ENCODE results near the gene DGKH. TPM values are rescaled to one million over a fixed set of nuclear protein-coding genes. Genes with fewer than 3 reads are reported as not detected.
"Not testable (repeated sequence)": the region's sequence is repeated elsewhere in the genome, so short reads cannot be mapped to it uniquely, and the experiment has no call there.

The DGKH gene
- total RNA-seq, 2 donors from 2014 or later = 4.6 to 8.9 TPM

GRCh38 chr13:42084722-42085121 lies 36.3 kb downstream of the DGKH start:
- intact Hi-C loops (cut with DNase I) = no loop called here
- no peak overlapping the region for H3K27ac ChIP-seq
- TF ChIP-seq POLR2AphosphoS5 (IDR thresholded peaks at IDR 0.05) (no peak), CTCF (IDR thresholded peaks at IDR 0.05) (no peak), POLR2A (IDR thresholded peaks at IDR 0.05) (no peak)
- no peak overlapping the region for H3K4me3 ChIP-seq
- WGBS = 90% methylated on average over 1 of the region's 1 CpG
- no peaks in the 10 kb centered on the region for H3K9me3 ChIP-seq
- no peaks in the 10 kb centered on the region for H3K36me3 ChIP-seq
- H3K27me3 ChIP-seq (replicated peaks; ENCODE audit: insufficient read depth) = no peaks in the 10 kb centered on the region
- H3K4me1 ChIP-seq (replicated peaks) = no peaks in the 10 kb centered on the region
- DNase-seq (ENCODE audit: low spot score) = no peak

- H3K4me3 ChIP-seq = no peak overlapping the region
Observed at GRCh38 chr13:42086582-42086981, 38.1 kb downstream of the DGKH start.

GRCh38 chr13:42094516-42095040 lies 46.1 kb downstream of the DGKH start:
- intact Hi-C loops (cut with DNase I) = no loop called here
- H3K9me3 ChIP-seq = no peaks in the 10 kb centered on the region
- no peaks in the 10 kb centered on the region for H3K36me3 ChIP-seq
- DNase-seq (ENCODE audit: low spot score) = no peak
- H3K27me3 ChIP-seq (replicated peaks; ENCODE audit: insufficient read depth) = no peaks in the 10 kb centered on the region
- no peak overlapping the region for H3K4me3 ChIP-seq
- no peaks in the 10 kb centered on the region for H3K4me1 ChIP-seq (replicated peaks)
- no peak overlapping the region for H3K27ac ChIP-seq
- no peak for TF ChIP-seq POLR2AphosphoS5 (IDR thresholded peaks at IDR 0.05)
- TF ChIP-seq CTCF (IDR thresholded peaks at IDR 0.05) = no peak
- TF ChIP-seq POLR2A (IDR thresholded peaks at IDR 0.05) = no peak
- WGBS = 82% methylated on average over 2 of the region's 2 CpGs

More at GRCh38 chr13:42086582-42086981, 38.1 kb downstream of the DGKH start:
- Histone ChIP-seq H3K36me3 (no peaks in the 10 kb centered on the region), H3K4me1 (replicated peaks) (no peaks in the 10 kb centered on the region), H3K9me3 (no peaks in the 10 kb centered on the region), H3K27me3 (replicated peaks; ENCODE audit: insufficient read depth) (no peaks in the 10 kb centered on the region), H3K27ac (no peak overlapping the region)
- WGBS = 89% methylated on average over 1 of the region's 1 CpG
- intact Hi-C loops (cut with DNase I) = no loop called here
- TF ChIP-seq POLR2A (IDR thresholded peaks at IDR 0.05) (no peak), CTCF (IDR thresholded peaks at IDR 0.05) (no peak), POLR2AphosphoS5 (IDR thresholded peaks at IDR 0.05) (no peak)
- no peak for DNase-seq (ENCODE audit: low spot score)

GRCh38 chr13:42096222-42096621 lies 47.8 kb downstream of the DGKH start:
- H3K9me3 ChIP-seq; H3K36me3 ChIP-seq; intact Hi-C loops (cut with DNase I); H3K27ac ChIP-seq; H3K4me3 ChIP-seq; DNase-seq (ENCODE audit: low spot score); H3K4me1 ChIP-seq (replicated peaks); H3K27me3 ChIP-seq (replicated peaks; ENCODE audit: insufficient read depth): not testable (repeated sequence)
- WGBS = 98% methylated on average over 2 of the region's 2 CpGs

GRCh38 chr13:42099962-42100675 lies 51.7 kb downstream of the DGKH start:
- no peaks in the 10 kb centered on the region for H3K4me1 ChIP-seq (replicated peaks)
- DNase-seq (ENCODE audit: low spot score) = no peak
- H3K27ac ChIP-seq = no peak overlapping the region
- no peaks in the 10 kb centered on the region for H3K27me3 ChIP-seq (replicated peaks; ENCODE audit: insufficient read depth)
- H3K9me3 ChIP-seq = no peaks in the 10 kb centered on the region
- H3K4me3 ChIP-seq = no peak overlapping the region
- WGBS = 95% methylated on average over 9 of the region's 9 CpGs
- no peak for TF ChIP-seq POLR2AphosphoS5 (IDR thresholded peaks at IDR 0.05)
- no peak for TF ChIP-seq CTCF (IDR thresholded peaks at IDR 0.05)
- no peak for TF ChIP-seq POLR2A (IDR thresholded peaks at IDR 0.05)
- H3K36me3 ChIP-seq = no peaks in the 10 kb centered on the region
- intact Hi-C loops (cut with DNase I) = no loop called here

Measured in prostate gland (tissue), 2 donors.